Ecto neural progenitor cell (in vitro differentiated cells): ENCODE data around the gene PTPRM.

Source experiments
- DNase-seq: peaks from one replicate; pipeline ENCODE4 v3.0.0-alpha.2; 2018; ENCODE audit warnings: low spot score

The PTPRM gene

DNA sequence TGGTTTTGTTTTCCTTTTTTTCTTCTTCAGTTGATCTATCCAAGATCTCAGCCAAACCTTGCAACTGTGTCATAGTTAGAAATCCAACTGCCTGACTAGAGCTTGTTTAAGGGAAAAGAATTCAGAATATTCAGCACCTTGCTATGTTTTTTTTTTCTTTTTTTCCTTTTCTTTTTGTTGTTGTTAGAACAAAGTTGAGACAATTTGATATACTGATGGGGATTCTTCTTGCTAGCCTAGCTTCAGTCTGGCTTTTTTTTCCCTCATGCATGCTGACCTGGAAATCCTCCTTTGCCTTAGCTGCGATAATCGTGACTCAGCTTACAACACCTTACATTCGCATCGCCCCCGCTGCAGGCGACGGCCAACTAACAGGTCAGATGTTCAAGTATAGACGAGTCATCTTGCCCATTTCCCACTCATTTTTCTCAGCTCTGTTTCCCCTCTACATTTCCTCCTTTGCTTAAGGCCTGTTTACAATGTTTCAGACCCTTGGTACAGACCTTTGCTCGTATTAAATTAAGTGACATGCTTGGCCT is 554.9 kb downstream of the PTPRM start:
- no peak for DNase-seq

GRCh38 chr18:8124232-8125146 is 557.4 kb downstream of the PTPRM start:
- no peak for DNase-seq

DNA sequence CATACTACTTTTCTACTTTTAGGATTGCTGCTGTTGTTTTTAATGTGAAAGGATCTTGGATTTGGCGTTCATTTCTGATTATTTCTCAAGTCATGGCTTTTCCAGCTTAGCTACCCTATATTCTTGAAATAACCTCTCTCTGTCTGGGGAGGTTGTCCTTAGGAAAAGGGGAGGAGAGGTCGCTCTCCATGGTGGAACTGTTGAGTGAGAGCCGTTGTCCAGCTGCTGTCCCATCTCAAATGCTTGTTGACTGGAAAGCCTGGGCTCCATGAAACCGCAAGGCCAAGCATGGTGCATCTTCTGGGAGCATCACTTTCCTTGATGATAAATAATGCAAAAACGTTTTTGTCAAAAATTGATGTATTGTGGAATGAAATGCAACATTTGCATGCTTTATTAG is 563.0 kb downstream of the PTPRM start:
- no peak for DNase-seq

DNA sequence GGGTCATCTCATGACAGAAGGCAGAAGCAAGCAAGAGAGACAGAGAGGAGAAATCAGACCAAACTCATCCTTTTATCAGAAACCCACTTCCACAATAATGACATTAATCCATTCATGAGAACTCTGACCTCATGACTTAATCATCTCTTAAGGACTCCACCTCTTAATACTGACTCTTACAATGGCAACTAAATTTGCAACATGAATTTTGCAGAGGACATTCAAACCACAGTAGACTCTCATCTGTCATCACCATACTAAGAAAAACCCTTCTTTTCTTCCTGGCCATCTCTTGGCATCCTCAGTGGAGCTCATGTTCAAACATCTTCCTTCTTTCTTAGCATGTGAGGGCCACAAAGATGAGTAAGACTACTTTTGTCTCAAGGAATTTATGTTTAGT is 565.9 kb downstream of the PTPRM start:
- DNase-seq, result no peak

- DNase-seq, result no peak
Measured at GRCh38 chr18:8133888-8134287, 566.8 kb downstream of the PTPRM start.

- no peak for DNase-seq
Measured at GRCh38 chr18:8139127-8139527, 572.0 kb downstream of the PTPRM start.

DNA sequence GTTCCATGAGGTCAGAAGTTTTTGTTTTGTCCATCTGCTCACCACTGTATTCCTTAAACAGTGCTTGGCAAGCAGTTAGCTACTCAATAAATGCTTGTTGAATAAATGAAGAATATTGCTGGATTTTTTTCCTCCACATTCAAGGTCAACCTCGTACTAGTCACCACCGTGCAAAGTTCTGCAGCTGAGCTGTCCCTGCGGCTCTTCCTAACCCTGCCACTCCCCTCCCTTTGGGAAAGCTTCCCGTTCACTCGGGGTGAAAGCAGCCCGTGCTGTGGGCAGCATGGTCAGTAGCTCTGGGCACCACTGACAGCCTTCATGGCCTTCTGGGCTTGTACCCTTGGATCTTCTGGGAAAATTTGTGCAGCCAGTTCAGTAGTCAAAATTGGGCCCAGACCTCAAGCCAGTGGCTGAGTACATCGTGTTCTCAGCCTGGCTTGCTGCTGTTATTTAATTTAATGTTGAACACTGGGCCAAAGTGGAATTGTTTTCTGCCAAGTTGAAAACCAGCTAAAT is 572.8 kb downstream of the PTPRM start:
- DNase-seq, result no peak

- no peak for DNase-seq
Measured at GRCh38 chr18:8140841-8141501, 573.9 kb downstream of the PTPRM start.

DNA sequence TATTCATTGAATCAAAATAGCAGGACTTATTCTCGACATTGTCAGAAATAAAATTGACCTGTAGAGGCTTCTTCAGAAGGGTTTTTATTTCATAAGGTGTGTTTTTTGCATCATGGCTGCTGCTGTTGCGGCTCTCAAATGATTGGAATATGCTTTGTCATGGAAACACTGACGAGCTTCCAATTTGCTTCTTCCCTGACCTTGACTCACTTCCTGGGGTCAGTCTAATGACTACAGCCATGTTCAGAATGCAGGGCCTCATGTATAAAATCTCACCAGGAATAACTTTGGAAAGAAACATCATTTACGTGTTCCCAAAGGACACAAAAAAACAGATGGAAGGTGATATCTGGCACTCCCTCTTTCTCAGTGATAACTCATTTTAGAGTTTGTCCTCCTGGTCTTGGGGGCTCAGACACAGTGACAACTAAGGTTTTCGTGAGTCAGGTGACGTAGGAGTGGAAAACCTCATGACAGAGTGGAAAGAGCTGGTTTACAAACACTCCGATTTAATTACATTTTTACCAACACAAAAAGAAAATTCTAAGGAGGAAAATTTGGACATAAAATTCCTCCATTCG is 575.1 kb downstream of the PTPRM start:
- no peak for DNase-seq

GRCh38 chr18:8142932-8143331 is 575.8 kb downstream of the PTPRM start:
- no peak for DNase-seq

DNA sequence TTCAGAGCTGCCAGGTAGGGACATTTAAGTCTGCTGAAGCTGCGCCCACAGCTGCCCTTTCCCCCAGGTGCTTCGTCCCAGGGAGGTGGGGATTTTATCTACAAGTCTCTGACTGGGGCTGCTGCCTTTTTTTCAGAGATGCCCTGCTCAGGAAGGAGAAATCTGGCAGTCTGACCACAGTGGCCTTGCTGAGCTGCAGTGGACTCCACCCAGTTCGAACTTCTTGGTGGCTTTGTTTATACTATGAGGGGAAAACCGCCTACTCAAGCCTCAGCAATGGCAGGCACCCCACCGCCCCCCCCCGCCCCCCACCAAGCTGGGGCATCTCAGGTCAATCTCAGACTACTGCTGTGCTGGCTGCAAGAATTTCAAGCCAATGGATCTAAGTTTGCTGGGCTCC is 584.1 kb downstream of the PTPRM start:
- DNase-seq, result no peak

GRCh38 chr18:8153887-8154583 is 586.9 kb downstream of the PTPRM start:
- DNase-seq, result no peak

GRCh38 chr18:8162802-8163201 is 595.7 kb downstream of the PTPRM start:
- no peak for DNase-seq

DNA sequence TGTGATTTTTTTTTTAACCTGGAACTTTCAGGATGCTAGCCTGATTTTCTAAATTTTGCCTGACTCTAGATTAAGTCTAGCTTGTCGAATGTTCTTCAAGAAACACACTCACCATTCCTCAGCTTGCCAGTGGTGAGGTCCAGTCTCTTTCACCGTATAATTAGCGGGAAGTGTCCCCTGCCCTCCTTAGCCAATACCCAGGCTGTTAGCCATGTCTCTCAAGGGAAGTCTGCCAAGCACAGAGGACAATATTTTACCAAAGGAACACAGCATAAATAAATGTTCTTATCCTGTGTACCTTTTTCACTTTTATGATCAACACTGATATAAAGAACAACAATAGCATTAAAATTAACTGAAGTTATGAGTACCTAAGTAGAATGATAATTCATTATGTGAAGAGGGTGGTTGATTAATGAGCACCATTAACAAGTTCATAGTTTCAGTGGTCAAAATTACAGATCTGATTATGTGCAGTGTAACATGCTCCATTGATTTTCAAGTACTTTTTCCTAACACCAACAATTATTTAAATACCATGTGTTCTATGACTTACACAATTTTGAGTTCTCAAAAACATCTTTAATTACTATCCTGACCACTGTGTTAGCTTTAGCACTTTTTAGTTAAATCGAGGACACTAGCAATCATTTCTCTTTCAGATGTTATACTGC is 596.3 kb downstream of the PTPRM start:
- no peak for DNase-seq

DNA sequence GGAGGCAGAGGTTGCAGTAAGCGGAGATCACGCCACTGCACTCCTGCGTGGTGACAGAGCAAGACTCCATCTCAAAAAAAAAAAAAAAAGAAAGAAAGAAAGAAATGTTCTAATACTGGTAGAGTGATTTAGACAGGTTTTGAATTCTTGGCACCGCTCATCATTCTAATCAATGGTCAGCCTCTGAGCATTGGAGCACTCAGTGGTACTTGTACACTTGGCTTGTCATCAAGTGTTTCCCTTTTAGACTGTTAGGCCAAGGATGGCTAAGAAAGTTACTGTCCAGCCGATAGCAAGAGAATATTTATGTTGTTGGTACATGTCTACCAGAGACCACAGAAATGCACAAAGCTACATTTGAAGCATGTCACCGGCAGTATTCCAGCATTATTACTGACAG is 598.0 kb downstream of the PTPRM start:
- no peak for DNase-seq

GRCh38 chr18:8167026-8167425 is 599.9 kb downstream of the PTPRM start:
- DNase-seq, result no peak

GRCh38 chr18:8167673-8168072 is 600.6 kb downstream of the PTPRM start:
- no peak for DNase-seq

GRCh38 chr18:8169722-8170121 is 602.6 kb downstream of the PTPRM start:
- no peak for DNase-seq

- DNase-seq, result no peak
Measured at GRCh38 chr18:8174771-8175170, 607.7 kb downstream of the PTPRM start.

DNA sequence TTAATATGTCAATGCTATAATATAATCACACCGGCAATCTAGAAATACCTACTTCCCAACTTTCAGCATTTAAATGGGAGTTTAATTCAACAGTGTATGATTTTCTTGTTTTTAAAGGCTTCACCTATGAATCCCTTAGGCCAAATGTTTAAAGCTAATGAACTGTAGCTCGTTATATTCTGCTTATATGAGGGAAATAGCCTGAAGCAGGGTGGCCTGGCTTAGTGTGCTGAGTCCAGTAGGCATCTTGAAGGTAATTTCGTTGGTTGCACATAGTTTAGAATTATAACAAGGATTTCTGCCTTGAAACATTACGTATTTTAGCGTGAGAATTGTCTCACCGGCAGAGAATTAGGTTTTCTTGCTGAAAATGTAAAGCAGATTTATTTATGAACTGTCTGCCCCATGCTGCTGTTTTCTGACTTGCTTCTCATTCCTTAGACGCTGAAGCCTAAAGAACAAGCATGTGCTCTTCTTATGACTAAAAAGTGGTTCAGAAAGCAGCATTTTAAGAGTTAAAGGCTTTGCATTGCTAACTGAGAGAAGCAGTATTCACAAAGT is 608.5 kb downstream of the PTPRM start:
- no peak for DNase-seq

DNA sequence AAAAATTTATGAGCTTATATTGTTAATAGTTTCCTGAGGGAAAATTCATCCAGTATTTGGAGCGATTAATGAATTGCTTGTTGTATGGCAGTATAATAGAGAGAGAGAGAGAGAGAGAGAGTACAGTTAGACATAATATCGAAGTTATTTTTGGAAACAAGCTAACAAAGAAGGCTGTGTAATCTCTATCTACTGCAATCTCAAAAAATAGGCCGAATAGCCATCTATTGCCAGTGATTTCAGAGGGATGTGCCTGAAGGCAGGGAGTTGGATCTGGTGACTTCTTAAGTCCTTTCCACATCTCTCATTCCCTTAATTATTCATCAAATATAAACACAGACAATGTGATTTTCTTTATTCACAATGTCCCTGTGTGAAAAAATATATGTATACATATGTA is 609.0 kb downstream of the PTPRM start:
- DNase-seq, result no peak
